NCI-H2196 treated with DMSO at 0.1 percent for 48 hours (cell line): ENCODE measurements around the gene ZNF584.
A peak's percentile ranks its signal among the peaks of the same experiment; 100 is the strongest.
"Not testable (repeated sequence)": the region's sequence is repeated elsewhere in the genome, so short reads cannot be mapped to it uniquely, and the experiment has no call there.

ENCODE experiments used
- DNase-seq: peaks from one replicate; lab custom pipeline; 2025; ENCODE audit not compliant: unreplicated experiment; lab: John Stamatoyannopoulos, UW

ZNF584 gene

DNA sequence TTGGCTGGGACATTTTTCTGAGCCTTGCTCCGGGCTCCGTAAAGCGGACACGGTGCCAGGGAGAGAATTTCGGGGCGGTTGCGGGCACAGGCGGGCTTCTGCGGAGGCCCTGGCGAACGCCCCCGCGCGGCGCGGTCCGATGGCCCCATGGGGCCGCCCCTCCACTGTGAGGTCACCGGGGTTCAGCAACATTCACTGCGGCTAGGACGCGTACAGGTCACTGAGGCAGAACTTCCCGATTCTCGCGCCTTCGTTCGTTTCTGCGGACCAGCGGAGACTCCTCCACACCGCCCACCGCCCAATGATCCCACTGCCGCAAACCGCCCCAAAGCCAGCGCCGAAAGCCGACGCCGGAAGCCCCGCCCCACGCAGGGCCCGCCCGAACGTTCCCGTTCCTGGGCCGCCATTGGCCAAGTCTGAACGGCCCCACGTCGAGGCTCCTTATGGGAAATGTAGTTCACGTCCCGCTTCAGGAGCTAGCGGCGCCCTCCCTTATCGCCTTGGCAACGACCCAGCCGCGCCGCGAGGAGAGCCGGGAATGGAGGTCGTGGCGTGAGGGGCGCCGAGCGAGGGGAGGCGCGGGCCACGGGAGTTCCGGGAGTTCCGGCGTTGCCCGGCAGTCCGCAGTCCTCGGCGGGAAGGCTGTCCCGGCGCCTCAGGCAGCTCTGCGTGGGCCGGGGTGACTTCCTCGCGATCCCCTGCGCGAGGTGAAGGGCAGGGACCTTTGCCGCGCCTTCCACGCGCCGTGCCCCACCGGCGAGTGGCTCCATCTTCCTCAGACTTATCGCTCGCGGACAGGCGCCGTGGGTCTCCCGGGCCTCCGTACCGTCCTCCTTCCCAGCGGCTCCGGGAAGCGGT lies at the start of gene ZNF584:
Gene ZNF584 (plus strand): TSS at position 498 of the 858 bp plus-strand sequence. CDS start 499 bp downstream, outside the sequence.
- peak; percentile 89 for DNase-seq

DNA sequence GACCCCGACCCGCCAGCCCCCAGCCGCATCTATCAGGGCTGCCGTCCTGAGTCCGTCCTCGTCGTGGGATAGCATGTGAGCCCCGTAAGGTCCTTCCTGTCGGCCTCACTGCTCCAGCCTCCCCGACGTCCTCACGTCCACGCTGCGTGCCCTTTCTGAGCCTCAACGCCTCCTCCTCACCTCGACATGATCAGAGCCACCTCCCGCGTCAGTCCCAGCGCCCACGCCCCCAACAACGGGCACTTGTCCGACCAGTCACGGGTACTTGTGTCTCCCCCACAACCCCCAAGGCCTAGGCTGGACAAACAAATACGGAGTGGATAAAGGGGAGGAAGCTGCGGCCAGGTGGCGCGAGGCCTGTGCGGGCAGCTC lies 46.6 kb upstream of the ZNF584 start:
- DNase-seq: peak; percentile 48

DNA sequence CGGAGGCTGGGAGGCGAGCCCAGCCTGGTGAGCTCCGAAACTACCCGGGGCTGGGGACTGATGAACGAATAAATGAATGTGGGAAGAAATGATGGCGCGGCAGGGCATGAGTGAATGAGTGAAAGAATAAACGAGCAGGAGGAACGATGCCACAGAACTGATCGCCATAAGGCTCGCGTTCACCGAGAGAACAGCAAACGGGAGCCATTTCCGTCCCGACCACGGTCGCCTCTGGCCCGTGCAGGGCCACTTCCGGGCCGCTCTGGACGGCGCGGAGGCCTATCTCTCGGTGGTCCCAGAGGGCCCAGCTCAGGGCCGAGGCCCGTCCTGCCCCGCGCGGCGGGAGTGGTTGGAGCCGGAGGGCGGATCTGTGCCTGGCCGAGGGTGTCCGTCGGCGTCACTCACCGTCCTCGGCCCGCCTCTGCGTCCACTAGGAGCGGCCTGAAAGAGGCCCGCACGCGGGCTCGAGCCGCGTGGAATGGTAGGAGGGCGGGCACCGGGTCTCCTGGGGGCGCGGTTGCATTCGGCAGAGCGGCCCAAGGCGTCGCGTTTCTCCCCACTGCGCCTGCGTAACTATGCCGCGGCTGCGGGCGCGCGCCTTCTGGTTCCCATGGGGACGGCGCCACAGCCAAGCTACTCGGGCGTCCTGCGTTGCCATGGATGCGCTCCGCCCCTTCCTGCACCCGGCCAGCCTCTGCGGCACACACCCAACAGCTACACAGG lies 46.0 kb upstream of the ZNF584 start, which contains the start of gene ZNF497:
Gene ZNF497 (minus strand): TSS at position 480 of the 723 bp plus-strand sequence. CDS start 5,116 bp downstream, outside the sequence.
- DNase-seq: peak; percentile 96

GRCh38 chr19:58364146-58364545 lies 44.3 kb upstream of the ZNF584 start:
- DNase-seq: no peak

DNA sequence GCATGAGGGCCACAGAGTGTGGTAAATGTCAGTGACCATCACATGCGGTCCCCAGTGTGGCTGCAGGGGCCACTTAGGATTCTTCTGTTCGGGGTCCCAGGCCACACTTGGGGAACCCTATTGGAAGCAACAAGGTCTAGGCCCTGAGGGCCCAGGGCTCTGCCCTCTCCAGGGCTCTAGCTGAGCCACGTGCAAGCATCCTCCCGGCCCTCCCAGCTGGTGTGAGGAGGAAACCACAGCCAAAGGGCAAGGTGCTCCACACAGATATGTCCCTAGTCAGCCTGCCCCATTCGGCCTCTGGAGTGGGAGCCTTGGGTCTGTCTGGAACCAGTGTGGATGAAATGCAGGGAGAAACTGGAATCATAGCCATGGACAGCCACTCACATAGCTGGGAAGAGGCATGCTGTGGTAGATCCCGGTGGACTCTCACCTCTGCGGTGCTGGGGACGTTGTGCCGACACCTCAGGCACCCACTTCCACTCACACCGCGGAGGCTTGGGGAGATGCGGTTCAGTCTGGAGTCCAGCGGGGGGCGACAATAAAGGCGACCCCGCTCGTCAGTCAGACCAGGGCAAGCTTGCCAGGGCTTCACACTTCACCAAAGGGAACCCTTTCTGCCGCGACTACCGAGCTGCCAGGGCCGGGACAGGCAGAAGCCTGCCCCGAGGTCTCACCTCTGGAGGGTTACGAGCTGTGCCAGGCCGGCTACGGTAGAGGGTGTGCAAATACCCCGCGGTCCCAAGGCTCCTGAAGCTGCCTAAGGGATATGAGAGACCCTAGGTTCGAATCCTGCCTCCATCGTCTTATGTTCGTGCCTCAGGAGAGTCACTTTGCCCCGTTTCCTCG lies 41.6 kb upstream of the ZNF584 start:
- no peak for DNase-seq

DNA sequence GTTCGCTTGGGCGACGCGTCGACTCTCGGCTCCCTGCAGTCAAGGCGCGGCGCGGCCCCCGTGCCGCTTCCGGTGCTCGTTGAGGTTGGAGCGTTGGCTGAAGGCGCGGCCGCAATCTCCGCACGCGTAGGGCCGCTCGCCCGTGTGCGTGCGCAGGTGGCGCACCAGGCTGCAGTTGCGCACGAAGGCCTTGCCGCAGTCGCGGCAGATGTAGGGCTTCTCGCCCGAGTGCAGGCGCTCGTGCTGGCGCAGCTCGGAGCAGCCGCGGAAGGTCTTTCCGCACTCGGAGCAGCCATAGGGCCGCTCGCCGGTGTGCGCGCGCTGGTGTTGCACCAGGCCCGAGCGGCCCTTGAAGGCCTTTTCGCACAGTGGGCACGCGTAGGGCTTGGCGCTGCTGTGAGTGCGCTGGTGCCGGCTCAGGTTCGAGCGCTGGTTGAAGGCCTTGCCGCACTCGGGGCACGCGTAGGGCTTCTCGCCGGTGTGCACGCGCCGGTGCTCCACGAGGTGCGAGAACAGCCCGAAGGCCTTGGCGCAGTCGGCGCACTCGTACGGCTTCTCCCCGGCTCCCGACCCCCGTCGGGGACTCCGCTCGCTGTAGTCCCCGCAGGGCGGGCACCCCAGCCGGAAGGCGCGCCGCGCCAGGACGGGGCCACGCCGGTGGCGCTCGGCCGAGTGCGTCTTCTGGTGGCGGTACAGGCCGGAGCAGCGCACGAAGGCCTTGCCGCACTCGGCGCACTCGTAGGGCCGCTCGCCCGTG lies 40.6 kb upstream of the ZNF584 start:
- DNase-seq: no peak

DNA sequence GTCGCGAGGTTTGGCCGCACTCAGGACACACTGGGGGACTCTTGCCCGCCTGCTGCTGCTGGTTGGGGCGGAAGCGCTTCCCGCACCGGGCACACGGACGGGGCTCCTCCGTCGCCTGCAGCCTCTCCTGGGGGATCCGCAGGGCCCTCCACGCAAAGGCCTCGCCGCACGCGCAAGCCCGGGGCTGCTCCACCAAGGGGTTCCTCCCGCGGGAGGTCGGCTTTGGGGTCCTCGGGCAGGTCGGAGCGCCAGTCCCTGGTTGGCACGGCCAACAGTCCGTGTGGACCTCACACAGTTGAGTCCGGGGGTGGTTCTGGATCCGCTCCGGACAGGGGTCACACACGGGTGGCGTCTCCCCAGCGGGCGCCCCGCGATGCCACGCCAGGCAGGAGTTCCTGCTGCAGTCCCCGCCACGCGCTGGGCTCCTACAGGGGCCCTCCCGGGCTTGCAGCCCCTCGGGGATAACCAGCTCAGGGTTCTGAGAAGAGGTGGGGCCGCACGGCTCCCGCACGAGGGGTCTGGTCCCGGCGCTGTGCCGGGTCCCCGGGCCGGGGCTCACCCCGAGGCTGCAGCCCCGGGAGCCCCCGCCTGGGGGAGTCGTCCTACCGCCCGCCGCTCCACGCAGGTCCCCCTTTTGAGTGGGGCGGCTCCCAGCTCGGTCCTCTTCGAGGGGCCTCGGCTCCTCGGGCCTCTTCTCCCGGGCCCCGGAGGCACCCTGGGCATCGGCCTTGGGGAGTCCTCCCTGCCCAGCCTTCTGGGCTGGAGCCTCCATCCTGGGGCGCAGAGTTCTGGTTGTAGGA lies 39.7 kb upstream of the ZNF584 start:
- no peak for DNase-seq

DNA sequence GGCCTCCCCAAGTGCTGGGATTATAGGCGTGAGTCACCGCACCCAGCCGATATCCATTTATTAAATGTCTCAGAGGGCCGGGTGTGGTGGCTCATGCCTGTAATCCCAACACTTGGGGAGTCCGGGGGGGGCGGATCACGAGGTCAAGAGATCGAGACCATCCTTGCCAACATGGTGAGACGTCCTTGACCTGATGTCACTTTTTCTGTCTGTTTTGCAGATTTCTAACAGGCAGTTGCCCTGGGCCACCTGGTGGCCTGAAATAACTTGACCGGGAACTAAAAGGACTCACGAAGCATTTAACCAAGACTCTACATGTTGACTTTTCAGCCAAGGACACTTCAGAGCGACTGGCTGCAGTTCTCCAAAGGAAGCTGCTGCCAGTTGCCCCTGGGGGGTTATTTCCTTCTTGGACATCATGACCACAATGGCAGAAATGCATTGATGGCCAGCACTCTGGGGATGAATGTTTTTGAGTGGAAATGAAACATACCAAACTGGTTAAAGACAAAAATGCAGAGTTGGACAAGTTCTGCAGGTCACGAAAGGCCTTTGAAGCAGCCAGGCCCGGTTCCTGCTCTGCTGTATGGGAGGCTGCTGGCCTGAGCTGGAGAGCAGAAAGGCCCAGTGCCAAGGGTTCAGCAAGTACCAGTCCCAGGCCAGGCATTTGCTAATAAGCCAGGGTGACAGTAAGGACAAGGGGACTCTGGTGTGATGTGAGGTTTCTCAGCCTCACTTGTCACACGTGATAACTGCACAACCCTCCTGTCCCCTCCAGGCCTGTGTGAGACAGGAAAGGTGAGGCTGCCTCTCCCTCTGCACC lies 35.9 kb upstream of the ZNF584 start:
- no peak for DNase-seq

GRCh38 chr19:58374200-58374599 lies 34.2 kb upstream of the ZNF584 start:
- DNase-seq: no peak

DNA sequence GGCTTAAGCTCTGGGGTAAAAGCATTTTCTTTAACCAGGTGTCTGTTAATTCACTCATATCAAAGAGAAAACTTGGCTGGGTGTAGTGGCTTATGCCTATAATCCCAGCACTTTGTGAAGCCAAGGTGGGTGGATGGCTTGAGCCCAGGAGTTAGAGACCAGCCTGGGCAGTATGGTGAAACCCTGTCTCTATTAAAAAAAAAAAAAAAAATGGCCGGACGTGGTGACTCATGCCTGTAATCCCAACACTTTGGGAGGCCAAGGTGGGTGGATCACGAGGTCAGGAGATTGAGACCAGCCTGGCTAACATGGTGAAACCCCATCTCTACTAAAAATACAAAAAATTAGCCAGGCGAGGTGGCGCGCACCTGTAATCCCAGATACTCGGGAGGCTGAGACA lies 31.7 kb upstream of the ZNF584 start:
- DNase-seq: not testable (repeated sequence)

- no peak for DNase-seq
Measured at GRCh38 chr19:58379246-58379645, 29.2 kb upstream of the ZNF584 start.

- DNase-seq: no peak
Measured at GRCh38 chr19:58380037-58380661, 28.3 kb upstream of the ZNF584 start.

GRCh38 chr19:58380662-58381459 lies 27.6 kb upstream of the ZNF584 start, which contains the start of gene ZNF837:
TSS of gene ZNF837 (minus strand) at chr19:58381030. CDS start at chr19:58369332, 11,698 bp downstream.
- peak; percentile 99 for DNase-seq

DNA sequence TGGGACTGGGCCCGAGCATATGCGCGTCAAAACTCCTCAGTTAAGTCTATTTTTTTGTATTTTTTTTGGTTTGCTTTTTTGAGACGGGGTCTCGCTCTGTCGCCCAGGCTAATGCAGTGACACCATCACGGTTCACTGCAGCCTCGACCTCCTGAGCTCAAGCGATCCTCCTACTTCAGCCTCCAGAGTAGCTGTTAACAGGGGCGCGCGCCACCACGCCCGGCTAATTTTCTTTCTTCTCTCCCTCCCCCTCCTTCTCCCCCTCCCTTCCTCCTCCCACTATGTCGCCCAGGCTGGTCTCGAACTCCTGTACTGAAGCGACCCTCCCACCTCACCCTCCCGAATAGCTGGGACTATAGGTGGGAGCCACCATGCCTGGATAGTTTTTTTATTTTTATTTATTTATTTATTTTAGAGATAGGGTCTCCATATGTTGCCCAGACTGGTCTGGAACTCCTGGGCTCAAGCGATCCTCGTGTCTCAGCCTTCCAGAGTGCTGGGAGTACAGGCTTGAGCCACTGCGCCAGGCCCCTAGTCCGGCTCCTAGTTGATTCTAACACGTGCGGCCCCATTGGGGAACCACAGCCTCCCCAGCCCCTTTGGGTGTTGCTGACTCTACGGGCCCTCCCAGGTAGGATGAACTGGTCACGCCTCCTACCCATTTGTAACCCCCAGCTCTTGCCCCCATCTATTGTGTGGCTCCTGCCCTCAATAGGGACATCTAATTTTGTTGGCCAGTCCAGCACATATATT lies 26.8 kb upstream of the ZNF584 start:
- no peak for DNase-seq

DNA sequence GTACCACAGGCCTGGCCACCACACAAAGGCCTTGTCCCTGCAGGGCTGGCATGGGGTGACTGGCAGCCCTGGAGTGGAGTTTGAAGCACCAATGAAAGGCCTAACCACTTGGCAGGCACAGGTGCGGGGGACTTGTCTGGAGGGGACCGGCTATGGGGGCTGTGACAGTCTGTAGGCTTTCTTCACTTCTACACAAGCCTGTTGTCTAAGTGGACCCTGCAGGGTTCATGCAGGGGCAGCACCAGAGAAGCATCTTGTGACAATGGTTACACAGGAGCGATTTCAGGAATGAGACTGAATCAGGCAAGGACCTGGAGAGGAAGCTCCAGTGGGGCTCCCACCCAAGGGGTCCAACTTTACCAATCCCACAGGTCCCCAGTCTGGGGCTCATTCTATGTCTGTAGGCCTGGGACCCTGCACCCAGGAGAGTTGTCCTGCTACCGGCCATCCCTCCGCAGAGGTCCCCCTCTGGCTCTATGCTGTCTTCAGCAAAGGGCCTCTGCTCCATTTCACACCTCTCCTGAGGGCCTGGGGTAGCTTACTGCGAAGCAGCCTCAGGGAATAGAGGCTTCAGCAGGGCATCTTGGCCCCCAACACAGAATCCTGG lies 25.3 kb upstream of the ZNF584 start:
- no peak for DNase-seq

GRCh38 chr19:58385313-58385890 lies 23.0 kb upstream of the ZNF584 start:
- DNase-seq: no peak
